Breast epithelium (tissue), 4 donors: ENCODE data around the gene PTH2. TPM values are rescaled to one million over a fixed set of nuclear protein-coding genes. Genes with fewer than 3 reads are reported as not detected.
A peak's percentile ranks its signal among the peaks of the same experiment; 100 is the strongest.

Experiments
- DNase-seq, 2 donors: peaks; one replicate each; pipeline ENCODE4 v3.0.0-alpha.2; 2019; ENCODE audit warnings: low spot score in 2 of 2
- H3K27ac ChIP-seq, 2 donors: fragments of 200-600 bp; sonication (generic) in 1 of 2; one replicate each; pipeline ENCODE4 v1.5.1; 2016 to 2019; ENCODE audit warnings: mild to moderate bottlenecking in 1 of 2
- H3K27me3 ChIP-seq, 2 donors: fragments of 200-600 bp; sonication (generic) in 1 of 2; one replicate each; pipeline versions ENCODE4 v1.5.1 to v1.6.0; 2017 to 2019; ENCODE audit warnings: control low read depth in 1 of 2, mild to moderate bottlenecking in 1 of 2
- H3K36me3 ChIP-seq: fragments of 200-600 bp; one replicate; pipeline ENCODE4 v1.5.1; 2019
- H3K4me1 ChIP-seq, 2 donors: fragments of 200-600 bp; sonication (generic); one replicate each; pipeline ENCODE4 v1.5.1; 2016 to 2019; ENCODE audit warnings: control low read depth in 1 of 2
- H3K4me3 ChIP-seq, 3 donors: fragments of 200-600 bp; sonication (generic); 1 replicate in 2 of 3; 2 replicates in 1 of 3; pipeline ENCODE4 v1.5.1; 2016 to 2019; ENCODE audit warnings: mild to moderate bottlenecking in 3 of 3, moderate library complexity in 2 of 3
- H3K9me3 ChIP-seq, 2 donors: fragments of 200-600 bp; sonication (generic) in 1 of 2; one replicate each; pipeline ENCODE4 v1.5.1; 2016 to 2019; ENCODE audit warnings: control low read depth in 1 of 2
- CTCF ChIP-seq, 3 donors: fragments of 450-650 bp; IDR thresholded peaks; one replicate each; pipeline ENCODE4 v1.5.1; 2016 to 2017; ENCODE audit warnings: antibody characterized with exemption in 3 of 3, mild to moderate bottlenecking in 3 of 3, moderate library complexity in 3 of 3
- POLR2A ChIP-seq: fragments of 450-650 bp; IDR thresholded peaks from one replicate; pipeline ENCODE4 v1.6.1; 2016; ENCODE audit warnings: antibody characterized with exemption, mild to moderate bottlenecking, moderate library complexity
- POLR2AphosphoS5 ChIP-seq, 3 donors: sonication (generic); formaldehyde crosslinking; IDR thresholded peaks; one replicate each; pipeline ENCODE4 v1.6.1; 2017; ENCODE audit warnings: antibody characterized with exemption in 3 of 3
- intact Hi-C: fragments of 100-400 bp; cut with DNase I; formaldehyde crosslinking; loops from one replicate; pipeline ENCODE4 v1.15.1; 2023; ENCODE audit warnings: low total_unique reads
- total RNA-seq, 3 donors: library from RNA; depleted of rRNA; stranded (reverse); fragments of >200 nt; gene quantifications; one replicate each; pipeline ENCODE4 v1.1.0, GENCODE V29; 2016

Gene PTH2
- total RNA-seq, 3 donors from 2014 or later = not detected

DNA sequence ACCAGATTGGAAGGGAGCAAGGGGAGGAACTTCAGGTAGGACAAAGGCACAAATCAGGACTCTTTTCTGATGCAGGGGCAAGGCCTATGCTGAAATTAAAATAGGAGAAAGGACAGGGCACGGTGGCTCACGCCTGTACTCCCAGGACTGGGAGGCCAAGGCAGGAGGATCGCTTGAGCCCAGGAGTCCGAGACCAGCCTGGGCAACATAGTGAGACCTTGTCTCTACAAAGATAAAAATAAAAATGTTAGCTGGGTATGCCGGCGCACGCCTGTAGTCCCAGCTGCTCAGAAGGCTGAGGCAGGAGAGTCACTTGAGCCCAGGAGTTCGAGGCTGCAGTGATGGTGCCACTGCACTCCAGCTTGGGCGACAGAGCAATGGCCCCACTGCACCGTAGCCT, 12.4 kb upstream of the PTH2 start:
- Histone ChIP-seq H3K27ac (no peak overlapping the region), H3K4me3 (no peak overlapping the region), H3K36me3 (no peaks in the 10 kb centered on the region), H3K27me3 (peaks cover 3 to 77% of the 10 kb centered on the region in 2 donors), H3K9me3 (no peaks in the 10 kb centered on the region), H3K4me1 (no peaks in the 10 kb centered on the region)
- intact Hi-C loops = loop anchor here (10.0 kb wide), 1 partner anchor 181 kb away; no protein-coding TSS in a partner anchor
- TF ChIP-seq CTCF (IDR thresholded peaks at IDR 0.05) (no peak), POLR2A (no peak), POLR2AphosphoS5 (IDR thresholded peaks at IDR 0.05) (no peak)
- DNase-seq = no peak

- Histone ChIP-seq H3K27ac (no peak overlapping the region), H3K36me3 (no peaks in the 10 kb centered on the region), H3K4me3 (no peak overlapping the region), H3K4me1 (no peaks in the 10 kb centered on the region), H3K9me3 (no peaks in the 10 kb centered on the region), H3K27me3 (peaks cover 3 to 72% of the 10 kb centered on the region in 2 donors)
- DNase-seq = no peak
- TF ChIP-seq CTCF (IDR thresholded peaks at IDR 0.05) (no peak), POLR2A (no peak), POLR2AphosphoS5 (IDR thresholded peaks at IDR 0.05) (no peak)
- intact Hi-C loops = loop anchor here (10.0 kb wide), 1 partner anchor 180 kb away; no protein-coding TSS in a partner anchor
Observed at GRCh38 chr19:49434907-49435583, 11.8 kb upstream of the PTH2 start.

GRCh38 chr19:49433240-49433901, 10.1 kb upstream of the PTH2 start:
- TF ChIP-seq POLR2A (no peak), POLR2AphosphoS5 (IDR thresholded peaks at IDR 0.05) (no peak), CTCF (IDR thresholded peaks at IDR 0.05) (no peak)
- Histone ChIP-seq H3K4me3 (no peak overlapping the region), H3K27me3 (peaks cover 8 to 74% of the 10 kb centered on the region in 2 donors)

DNA sequence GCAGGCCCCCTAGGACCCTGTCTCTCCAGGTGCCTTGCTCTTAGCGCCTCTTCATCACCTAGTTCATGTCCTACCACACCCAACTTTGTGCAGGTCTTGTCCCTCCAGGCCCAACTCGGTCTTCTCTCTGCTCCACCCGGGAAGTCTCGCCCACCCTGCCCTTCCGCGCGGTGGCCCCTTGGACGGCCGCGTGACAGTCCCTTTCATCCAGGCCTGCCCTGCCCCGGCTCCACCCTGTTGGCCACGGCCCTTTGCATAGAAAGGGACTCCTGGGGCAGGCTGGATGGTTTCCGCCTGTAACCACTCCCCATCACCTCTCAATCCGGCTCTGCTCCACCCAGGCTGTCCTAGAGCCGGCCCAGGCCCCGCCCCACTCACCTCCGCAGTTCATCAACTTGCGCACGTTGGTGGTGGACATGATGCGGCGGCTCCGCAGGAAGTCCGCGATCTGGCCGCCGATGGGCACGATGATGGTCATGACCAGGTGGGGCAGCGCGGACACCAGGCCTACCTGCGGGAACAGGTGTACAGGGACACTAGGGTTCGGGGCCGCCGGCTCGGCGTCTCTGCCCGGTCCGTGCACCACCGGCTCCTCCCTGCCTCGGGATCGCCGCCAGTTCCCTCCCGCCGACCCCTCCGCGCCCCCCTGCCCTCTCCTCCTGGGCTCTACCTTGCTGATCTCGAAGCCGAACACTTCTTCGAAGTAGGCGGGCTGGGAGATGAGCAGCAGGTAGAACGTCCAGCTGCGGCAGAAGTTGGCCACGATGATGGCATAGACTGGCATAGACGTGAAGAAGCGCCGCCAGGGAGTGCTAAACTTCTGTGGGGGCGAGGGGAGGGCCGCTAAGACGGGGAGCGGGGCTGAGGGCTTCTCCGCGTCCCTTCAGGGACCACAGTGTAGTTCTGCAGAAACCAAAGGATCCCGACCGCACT, 9.2 kb upstream of the PTH2 start:
- Histone ChIP-seq H3K4me3 (peak overlapping the region in 1 of 3 donors; percentile 35), H3K4me1 (peaks cover 5 to 6% of the 10 kb centered on the region in 2 donors), H3K36me3 (no peaks in the 10 kb centered on the region), H3K27ac (no peak overlapping the region), H3K9me3 (no peaks in the 10 kb centered on the region), H3K27me3 (peaks cover 12 to 79% of the 10 kb centered on the region in 2 donors)
- no peak for DNase-seq
- intact Hi-C loops = loop anchor here (10.0 kb wide), 1 partner anchor 178 kb away; no protein-coding TSS in a partner anchor
- TF ChIP-seq POLR2A (no peak), CTCF (IDR thresholded peaks at IDR 0.05) (no peak)

More at GRCh38 chr19:49433240-49433901, 10.1 kb upstream of the PTH2 start:
- Histone ChIP-seq H3K36me3 (no peaks in the 10 kb centered on the region), H3K4me1 (peaks cover under 1 to 2% of the 10 kb centered on the region in 2 donors), H3K27ac (no peak overlapping the region), H3K9me3 (no peaks in the 10 kb centered on the region)
- intact Hi-C loops = loop anchor here (10.0 kb wide), 1 partner anchor 179 kb away; no protein-coding TSS in a partner anchor
- no peak for DNase-seq
